Colon (tissue), 2 donors: ENCODE results near the gene UBE2O.

ENCODE experiments used
- FAIRE-seq: peaks from 2 replicates; lab custom pipeline; 2012; peaks lifted over from hg19 to GRCh38; lab: Jason Lieb, UNC
- donor health status: control.
- donor health status: control.

Gene UBE2O

DNA sequence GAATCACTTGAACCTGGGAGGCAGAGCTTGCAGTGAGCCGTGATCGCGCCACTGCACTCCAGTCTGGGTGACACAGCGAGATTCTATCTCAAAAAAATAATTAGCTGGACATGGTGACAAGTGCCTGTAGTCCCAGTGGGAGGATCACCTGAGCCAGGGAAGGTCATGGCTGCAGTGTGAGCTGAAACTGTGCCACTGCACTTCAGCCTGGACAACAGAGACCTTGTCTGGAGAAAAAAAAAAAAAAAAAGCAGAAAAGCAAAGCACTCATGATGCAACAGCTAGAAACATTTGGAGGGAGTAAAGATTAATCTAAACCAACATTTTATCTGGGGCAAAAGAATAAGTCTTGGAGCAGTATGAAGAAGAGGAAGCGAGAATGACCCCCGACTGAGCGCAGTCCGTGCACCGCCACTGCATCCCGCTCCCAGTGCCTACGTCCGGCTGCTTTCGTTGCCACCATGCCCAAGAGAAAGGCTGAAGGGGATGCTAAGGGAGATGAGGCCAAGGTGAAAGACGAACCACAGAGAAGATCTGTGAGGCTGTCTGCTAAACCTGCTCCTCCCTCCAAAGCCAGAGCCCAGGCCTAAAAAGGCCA lies 107.5 kb downstream of the UBE2O start:
- no peak for FAIRE-seq

- no peak for FAIRE-seq
Observed at GRCh38 chr17:76343106-76343505, 109.8 kb downstream of the UBE2O start.

GRCh38 chr17:76341301-76341700 lies 111.7 kb downstream of the UBE2O start:
- FAIRE-seq: no peak
